ENCODE results near the gene NUP62.
"Not testable (repeated sequence)": the region's sequence is repeated elsewhere in the genome, so short reads cannot be mapped to it uniquely, and the experiment has no call there.

The NUP62 gene

GRCh38 chr19:49968279-49968922 lies 39.1 kb upstream of the NUP62 start:
- FAIRE-seq (no peak), DNase-seq (ENCODE audit: insufficient read length, low spot score) (no peak)
- TF ChIP-seq POU2F2 (IDR thresholded peaks at IDR 0.05; ENCODE audit: low read depth, low read length) (no peak), POLR2AphosphoS5 (IDR thresholded peaks at IDR 0.05; ENCODE audit: low read depth, low read length) (no peak), PAX5 (IDR thresholded peaks at IDR 0.05; ENCODE audit: insufficient read depth, low read length, severe bottlenecking) (no peak)

DNA sequence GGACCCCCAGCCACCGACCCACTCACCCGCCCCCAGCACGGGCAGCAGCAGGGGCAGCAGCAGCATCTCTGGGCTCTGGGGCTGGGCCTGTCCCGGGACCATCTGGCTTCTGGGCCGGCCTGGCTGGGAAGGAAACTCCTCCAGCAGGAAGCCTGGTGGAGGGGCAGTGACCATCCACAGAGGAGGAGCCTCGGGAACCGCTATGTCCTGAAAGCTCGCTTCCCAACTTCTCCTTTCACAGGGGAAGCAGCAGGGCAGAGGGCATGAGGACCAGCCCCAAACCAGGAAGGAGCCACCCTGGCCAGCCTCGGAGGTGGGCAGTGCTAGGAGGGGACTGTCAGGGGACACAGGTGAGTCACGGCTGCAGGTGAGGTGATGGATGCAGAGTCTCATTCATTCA lies 31.7 kb upstream of the NUP62 start, which contains the start of gene SIGLEC11:
Gene SIGLEC11, minus strand, starts transcription at position 193 of the 400 bp plus-strand sequence. Its CDS starts 91 bp downstream, at position 102.
- FAIRE-seq; DNase-seq (ENCODE audit: insufficient read length, low spot score): not testable (repeated sequence)

GRCh38 chr19:49959892-49960291 lies 30.6 kb upstream of the NUP62 start:
- DNase-seq (ENCODE audit: insufficient read length, low spot score); FAIRE-seq: not testable (repeated sequence)

DNA sequence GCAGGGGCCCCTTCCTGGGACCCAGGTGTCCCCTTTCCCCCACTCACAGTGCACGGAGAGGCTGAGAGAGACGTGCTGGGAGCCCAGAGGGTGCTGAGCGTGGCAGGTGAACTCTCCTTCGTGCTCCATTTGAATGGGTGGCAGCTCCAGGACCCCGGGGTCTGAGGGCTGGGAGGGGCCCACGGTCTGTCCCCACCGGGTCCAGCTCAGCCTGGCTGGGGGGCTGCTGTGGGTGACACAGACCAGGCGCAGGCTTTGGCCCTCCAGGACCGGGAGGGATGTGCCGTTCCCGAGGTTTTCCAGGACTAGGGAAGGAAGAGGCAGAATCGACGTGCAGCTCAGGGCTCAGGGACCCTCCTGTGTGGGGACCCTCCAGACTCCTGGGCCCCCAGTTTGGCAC lies 29.3 kb upstream of the NUP62 start:
- DNase-seq (ENCODE audit: insufficient read length, low spot score); FAIRE-seq: not testable (repeated sequence)

DNA sequence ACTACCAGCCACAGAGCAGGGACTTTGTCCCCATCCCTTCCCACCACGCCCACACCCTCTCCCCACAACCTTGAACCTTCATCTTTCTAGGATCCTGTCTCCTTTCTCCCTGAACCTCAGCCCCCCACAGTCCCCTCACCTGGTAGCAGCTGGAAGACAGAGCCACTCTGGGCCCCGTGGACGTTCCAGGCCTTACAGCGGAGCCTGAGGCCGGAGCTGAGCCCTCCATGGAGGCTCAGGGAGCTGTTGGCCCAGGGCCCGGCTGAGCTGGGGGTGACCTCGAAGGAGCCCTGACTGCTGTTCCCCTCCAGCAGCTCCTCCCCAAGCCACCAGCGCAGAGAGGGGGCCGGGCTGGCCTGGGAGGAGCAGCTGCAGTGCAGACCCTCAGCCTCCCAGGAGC lies 28.8 kb upstream of the NUP62 start:
- FAIRE-seq; DNase-seq (ENCODE audit: insufficient read length, low spot score): not testable (repeated sequence)

DNA sequence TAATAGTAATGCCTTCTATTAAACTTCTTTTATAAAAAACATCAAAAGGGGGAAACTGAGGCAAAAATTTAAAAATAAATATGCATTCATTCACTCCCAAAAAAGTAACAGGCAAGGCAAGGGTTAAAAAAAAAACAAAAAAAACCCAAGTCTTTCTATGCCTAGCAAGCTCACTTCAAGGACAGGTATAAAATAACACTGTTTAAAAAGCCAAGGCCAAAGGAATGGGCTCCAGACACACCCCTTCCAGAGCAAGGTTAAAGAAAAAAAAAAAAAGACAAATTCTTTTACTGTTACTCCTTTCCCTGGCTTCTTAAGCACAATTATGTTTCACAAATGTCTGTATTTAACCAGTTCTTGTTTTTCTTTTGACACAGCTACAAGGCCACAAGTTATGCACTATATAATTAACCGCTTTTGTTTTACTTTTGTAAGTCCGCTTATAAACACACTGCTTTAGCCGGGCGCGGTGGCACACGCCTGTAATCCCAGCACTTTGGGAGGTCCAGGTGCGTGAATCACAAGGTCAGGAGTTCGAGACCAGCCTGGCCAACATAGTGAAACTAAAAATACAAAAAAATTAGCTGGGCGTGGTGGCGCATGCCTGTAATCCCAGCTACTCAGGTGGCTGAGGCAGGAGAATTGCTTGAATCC lies 28.1 kb upstream of the NUP62 start:
- DNase-seq (ENCODE audit: insufficient read length, low spot score) (no peak), FAIRE-seq (no peak)
- TF ChIP-seq POLR2A (IDR thresholded peaks at IDR 0.05; ENCODE audit: low read depth, low read length) (no peak), POU2F2 (IDR thresholded peaks at IDR 0.05; ENCODE audit: low read depth, low read length) (no peak), PAX5 (IDR thresholded peaks at IDR 0.05; ENCODE audit: insufficient read depth, low read length, severe bottlenecking) (no peak), TAF1 (IDR thresholded peaks at IDR 0.05; ENCODE audit: low read depth, low read length) (no peak), POLR2AphosphoS5 (IDR thresholded peaks at IDR 0.05; ENCODE audit: low read depth, low read length) (no peak), SPI1 (IDR thresholded peaks at IDR 0.05; ENCODE audit: low read depth, low read length) (no peak)

GRCh38 chr19:49956115-49956495 lies 26.8 kb upstream of the NUP62 start:
- FAIRE-seq (no peak), DNase-seq (ENCODE audit: insufficient read length, low spot score) (no peak)
- TF ChIP-seq SPI1 (IDR thresholded peaks at IDR 0.05; ENCODE audit: low read depth, low read length), result no peak
- no peak for TF ChIP-seq POLR2AphosphoS5 (IDR thresholded peaks at IDR 0.05; ENCODE audit: low read depth, low read length)
- TF ChIP-seq PAX5 (IDR thresholded peaks at IDR 0.05; ENCODE audit: insufficient read depth, low read length, severe bottlenecking), result no peak
- TF ChIP-seq POLR2A (IDR thresholded peaks at IDR 0.05; ENCODE audit: low read depth, low read length), result no peak
- TF ChIP-seq TAF1 (IDR thresholded peaks at IDR 0.05; ENCODE audit: low read depth, low read length), result no peak
- TF ChIP-seq POU2F2 (IDR thresholded peaks at IDR 0.05; ENCODE audit: low read depth, low read length), result no peak

DNA sequence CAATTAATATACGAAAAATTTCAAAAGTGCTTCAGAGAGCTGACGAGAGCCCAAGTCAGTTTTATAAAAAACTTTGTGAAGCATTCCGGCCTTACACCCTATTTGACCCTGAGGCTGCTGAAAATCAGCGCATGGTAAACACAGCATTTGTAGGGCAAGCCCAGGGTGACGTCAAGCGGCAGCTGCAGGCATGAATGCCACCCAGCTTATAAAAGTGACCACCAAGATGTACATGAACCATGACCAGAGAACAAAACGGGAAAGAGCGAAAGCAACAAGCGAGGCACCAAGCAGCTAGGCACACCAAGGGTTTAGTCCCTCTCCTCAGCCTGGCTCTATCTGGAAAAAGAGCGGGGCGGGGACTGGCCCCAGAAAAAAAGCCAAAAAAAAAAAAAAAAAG lies 25.6 kb upstream of the NUP62 start:
- FAIRE-seq (no peak), DNase-seq (ENCODE audit: insufficient read length, low spot score) (no peak)
- no peak for TF ChIP-seq TAF1 (IDR thresholded peaks at IDR 0.05; ENCODE audit: low read depth, low read length)
- TF ChIP-seq PAX5 (IDR thresholded peaks at IDR 0.05; ENCODE audit: insufficient read depth, low read length, severe bottlenecking), result no peak
- no peak for TF ChIP-seq POLR2A (IDR thresholded peaks at IDR 0.05; ENCODE audit: low read depth, low read length)
- no peak for TF ChIP-seq POU2F2 (IDR thresholded peaks at IDR 0.05; ENCODE audit: low read depth, low read length)
- TF ChIP-seq SPI1 (IDR thresholded peaks at IDR 0.05; ENCODE audit: low read depth, low read length), result no peak

- FAIRE-seq (no peak), DNase-seq (ENCODE audit: insufficient read length, low spot score) (no peak)
- no peak for TF ChIP-seq POU2F2 (IDR thresholded peaks at IDR 0.05; ENCODE audit: low read depth, low read length)
- no peak for TF ChIP-seq POLR2AphosphoS5 (IDR thresholded peaks at IDR 0.05; ENCODE audit: low read depth, low read length)
Observed at GRCh38 chr19:49954092-49954829, 25.0 kb upstream of the NUP62 start.

DNA sequence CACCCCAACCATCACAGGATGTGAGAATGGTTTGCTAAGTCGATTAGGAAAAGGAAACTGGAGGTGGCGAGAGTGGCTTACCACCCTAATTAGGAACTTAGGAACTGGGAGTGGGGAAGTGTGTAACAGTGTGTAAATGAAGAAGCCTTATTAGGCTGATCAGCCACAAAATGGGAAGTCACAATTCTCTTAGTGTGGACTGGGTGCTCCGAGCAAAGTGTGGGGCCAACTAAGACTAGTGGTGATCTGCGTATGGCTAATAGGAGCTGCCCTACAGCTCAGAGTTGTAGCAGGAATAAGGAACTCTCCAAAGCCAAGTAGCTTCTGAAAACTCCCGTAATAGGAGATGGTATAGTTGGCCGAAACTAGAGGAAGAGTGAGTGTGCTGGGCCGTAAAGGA lies 24.1 kb upstream of the NUP62 start:
- peak; percentile 6; the same call in 1 of the 2 replicates for TF ChIP-seq SPI1 (IDR thresholded peaks at IDR 0.05; ENCODE audit: low read depth, low read length)
- no peak for TF ChIP-seq TAF1 (IDR thresholded peaks at IDR 0.05; ENCODE audit: low read depth, low read length)
- DNase-seq (ENCODE audit: insufficient read length, low spot score) (no peak), FAIRE-seq (no peak)

DNA sequence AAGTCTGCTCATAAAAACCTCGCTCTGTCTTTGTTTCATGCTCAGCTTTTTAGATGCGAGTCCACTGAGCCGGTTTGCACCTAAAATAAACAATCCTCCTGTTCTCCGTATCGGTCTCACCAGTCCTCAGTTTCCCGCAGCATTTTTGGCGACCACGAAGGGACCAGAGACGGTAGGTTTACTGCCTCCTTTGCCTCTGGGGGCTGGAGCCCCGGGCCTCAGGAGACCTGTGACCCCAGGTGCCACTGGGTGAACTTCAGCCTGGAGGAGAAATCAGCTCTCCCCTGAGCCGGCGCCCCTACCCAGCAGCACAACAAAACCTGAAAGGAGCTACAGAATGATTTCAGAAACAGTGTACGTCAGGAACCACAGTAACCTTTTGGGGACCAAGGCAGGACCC lies 23.6 kb upstream of the NUP62 start:
- DNase-seq (ENCODE audit: insufficient read length, low spot score) (no peak), FAIRE-seq (no peak)
- TF ChIP-seq POLR2A (IDR thresholded peaks at IDR 0.05; ENCODE audit: low read depth, low read length), result no peak
- TF ChIP-seq POLR2AphosphoS5 (IDR thresholded peaks at IDR 0.05; ENCODE audit: low read depth, low read length), result no peak
- TF ChIP-seq POU2F2 (IDR thresholded peaks at IDR 0.05; ENCODE audit: low read depth, low read length), result no peak
- no peak for TF ChIP-seq TAF1 (IDR thresholded peaks at IDR 0.05; ENCODE audit: low read depth, low read length)
- no peak for TF ChIP-seq SPI1 (IDR thresholded peaks at IDR 0.05; ENCODE audit: low read depth, low read length)
- TF ChIP-seq PAX5 (IDR thresholded peaks at IDR 0.05; ENCODE audit: insufficient read depth, low read length, severe bottlenecking), result no peak
